HG02588 (cell line): ENCODE data around the gene GPR78.
"Not testable (repeated sequence)": the region's sequence is repeated elsewhere in the genome, so short reads cannot be mapped to it uniquely, and the experiment has no call there.

Experiments
- ATAC-seq: cut with Tn5 transposase; IDR thresholded peaks from one replicate; pipeline ENCODE4 v1.9.1; 2021; ENCODE audit warnings: mild to moderate bottlenecking, moderate library complexity; ENCODE audit not compliant: unreplicated experiment

Gene GPR78

DNA sequence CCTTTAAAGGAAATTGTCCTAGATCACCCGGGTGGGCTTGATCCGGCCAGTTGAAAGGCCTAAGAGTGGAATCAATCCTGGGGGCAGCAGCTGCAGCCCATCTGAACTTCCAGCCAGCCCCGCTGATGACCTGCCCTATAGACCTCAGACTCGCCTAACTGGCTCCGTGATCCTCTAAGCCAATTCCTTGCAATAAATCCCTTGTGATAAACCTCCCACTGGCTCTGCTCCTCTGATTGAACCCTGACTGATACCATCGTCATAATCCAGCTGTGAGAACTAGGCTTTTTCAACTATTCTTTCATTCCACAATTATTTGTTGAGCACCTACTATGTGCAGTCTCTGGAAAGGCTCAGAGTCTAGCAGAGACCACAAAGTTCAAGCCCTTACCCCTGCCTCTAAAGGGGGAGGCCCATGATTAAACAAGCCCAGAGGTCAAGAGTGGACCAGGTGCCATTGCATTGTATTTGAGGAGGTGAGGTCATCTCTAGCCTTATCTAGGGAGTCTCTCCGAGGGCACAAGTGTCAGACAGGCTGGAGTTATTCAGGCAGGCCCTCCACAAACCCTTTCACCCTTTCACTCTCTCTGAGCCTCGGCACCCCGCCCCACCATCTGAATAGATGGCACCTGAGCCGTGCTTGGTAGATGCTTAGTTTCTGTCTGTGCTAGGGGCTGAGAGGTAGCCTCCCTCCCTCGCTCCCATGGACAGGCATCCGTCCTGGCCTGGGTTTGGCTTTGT, 20.5 kb upstream of the GPR78 start:
- no peak for ATAC-seq

DNA sequence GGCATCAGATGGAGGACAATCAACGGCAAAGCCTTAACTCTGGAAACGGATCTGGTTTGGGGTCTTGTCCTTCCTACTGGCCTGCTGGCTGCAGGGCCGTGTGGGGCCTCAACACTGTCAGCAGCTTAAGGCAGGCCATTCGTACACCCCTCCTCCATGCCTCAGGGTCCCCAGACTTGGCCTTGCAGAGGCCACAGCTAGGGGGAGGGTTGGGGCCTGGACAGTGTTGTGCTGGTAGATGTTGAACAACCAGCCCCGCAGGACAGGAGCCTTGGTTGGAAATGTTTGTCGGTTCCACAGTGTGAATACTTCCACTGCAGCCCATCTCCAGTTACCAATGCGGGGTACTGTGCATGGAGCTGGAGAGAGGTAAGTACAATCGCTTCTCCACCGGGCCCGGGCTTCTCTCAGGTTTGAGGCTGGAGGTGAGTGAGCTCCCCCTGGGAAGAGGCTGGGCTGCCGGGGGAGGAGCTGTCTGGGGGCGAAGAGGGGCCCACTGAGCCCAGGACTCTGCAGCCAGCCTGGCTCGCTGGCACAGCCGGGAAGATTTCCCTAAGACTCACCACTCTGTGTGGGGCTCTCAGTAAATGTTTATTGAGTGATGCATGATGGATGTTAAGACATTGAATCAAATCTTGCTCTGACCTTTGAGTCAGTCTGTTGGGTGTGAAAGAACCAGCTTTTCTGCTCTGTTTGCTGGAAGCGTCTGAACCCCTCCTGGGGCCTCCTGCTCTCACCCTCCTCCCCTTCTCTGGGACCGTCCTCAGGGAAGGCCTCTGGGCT, 19.7 kb upstream of the GPR78 start:
- no peak for ATAC-seq

DNA sequence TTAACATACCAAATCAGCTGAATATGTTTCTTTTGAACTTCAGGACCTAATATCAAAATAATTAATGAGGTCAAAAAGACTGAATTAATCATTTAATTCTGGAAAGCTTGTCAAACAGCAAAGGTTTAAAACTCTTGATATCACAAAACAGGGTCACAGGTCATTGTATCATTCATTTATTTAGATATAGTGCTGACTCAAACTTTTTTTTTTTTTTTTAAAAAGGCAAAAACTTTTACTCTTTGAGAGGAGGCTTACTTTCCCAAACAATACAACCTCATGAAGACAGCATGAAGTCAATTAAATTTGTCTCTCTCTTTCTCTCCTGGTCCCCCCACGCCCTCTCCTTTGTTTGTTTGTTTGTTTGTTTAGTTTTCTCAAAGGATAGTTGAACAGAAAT, 15.6 kb upstream of the GPR78 start:
- no peak for ATAC-seq

DNA sequence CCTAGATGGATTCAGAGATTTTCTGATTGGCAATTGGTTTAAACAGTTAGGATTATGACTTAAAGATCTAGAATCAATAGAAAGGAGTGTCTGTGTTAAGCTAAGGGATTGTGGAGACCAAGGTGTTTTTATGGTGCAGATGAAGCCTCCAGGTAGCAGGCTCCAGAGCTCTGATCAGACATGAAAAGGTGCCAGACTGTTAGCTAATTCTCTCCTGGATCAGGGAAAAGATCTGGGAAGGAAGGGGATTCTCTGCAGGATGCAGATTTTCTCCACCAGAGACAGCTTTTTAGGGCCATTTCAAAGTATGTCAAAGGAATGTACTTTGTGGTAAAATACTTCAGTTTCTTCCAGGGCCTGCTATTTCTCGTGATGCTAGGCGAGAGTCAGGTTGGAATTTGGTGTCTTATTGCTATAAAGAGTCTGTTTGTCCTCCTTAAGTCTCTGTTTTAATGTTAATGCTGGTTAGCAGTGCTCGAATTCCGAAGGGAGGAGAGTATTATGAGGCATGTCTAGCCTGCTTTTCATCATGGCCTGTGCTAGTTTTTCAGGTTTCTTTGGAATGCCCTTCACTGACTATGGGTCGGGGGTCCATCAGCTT, 12.0 kb upstream of the GPR78 start:
- no peak for ATAC-seq

DNA sequence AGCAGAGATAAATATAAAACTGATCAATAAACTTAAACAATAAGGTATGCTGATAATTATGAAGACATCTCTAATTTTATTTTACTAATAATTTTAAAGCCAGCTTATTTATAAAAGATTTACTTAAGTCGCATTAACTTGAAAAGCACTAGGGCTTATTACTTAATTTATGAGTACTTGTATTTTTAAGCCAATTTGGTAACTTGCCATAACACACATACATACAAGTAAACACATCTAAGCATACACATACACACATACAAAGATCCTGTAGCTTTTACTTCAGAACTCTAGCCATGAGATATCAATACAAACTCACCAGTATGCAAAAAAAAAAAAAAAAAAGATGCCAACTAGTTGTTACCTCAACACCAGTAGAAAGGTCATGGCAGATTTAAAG, 10.0 kb upstream of the GPR78 start:
- ATAC-seq, result no peak

DNA sequence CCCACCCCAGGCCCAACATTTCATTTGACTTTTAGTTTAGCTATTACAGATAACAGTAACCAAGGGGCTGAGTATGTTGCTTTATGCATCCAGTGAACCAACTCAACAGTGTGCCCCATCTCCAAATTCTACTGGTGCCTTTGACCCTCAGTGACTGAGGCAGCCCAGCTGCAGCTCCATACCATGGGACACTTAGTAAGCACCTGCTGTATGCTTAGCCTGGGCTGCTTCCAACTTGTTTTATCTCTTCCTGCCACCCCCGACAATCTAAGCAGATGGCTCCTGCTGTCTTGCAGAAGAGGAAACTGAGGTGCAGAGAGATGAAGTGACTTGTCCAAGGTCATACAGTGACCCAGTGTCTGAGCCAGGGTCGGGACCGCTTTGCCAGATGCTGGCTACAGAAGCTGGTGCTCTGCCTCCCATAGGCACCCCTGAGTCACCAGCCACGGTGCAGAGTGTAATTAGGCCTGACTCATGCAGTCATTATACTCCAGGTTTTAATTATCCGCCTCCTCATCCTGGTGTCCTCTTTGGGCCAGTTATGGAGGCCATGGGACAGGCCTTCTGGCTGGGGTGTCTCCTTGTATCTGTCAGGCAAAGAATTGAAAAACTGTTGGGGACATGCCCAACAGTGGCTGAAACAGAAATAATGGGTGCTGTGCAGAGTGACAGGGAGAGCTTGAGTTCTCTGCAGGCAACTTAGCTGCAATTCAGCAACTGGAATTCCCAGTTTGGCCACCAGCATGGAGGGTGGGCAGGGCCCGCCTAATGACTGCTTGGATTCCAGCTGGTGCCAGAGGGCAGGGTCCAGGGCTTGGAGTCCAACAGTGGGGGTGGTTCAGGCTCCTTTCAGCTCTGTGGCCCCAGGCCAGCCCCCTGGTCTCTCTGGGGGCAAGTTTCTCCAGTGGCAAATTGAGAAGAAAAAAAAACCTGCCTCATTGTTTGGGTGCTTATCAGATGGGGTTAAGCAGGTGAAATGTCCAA, 8.2 kb upstream of the GPR78 start:
- ATAC-seq, result no peak

DNA sequence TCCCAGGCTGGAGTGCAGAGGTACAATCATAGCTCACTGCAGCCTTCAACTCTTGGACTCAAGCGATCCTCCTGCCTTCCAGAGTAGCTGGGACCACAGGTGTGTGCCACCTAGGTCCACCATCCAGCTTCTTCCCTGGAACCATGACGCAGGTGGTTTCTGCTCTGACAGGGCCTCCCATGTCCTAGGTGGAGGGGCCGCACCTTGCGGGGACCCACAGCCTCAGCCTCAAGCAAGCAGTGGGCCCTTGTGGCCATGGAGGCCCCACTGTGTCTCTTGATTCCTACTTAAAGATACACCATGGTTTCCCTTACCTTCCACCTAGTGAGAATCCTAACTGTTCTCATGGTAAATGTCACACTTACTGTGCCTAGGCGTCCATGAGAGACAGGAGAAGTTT, 6.9 kb upstream of the GPR78 start:
- ATAC-seq, result no peak

DNA sequence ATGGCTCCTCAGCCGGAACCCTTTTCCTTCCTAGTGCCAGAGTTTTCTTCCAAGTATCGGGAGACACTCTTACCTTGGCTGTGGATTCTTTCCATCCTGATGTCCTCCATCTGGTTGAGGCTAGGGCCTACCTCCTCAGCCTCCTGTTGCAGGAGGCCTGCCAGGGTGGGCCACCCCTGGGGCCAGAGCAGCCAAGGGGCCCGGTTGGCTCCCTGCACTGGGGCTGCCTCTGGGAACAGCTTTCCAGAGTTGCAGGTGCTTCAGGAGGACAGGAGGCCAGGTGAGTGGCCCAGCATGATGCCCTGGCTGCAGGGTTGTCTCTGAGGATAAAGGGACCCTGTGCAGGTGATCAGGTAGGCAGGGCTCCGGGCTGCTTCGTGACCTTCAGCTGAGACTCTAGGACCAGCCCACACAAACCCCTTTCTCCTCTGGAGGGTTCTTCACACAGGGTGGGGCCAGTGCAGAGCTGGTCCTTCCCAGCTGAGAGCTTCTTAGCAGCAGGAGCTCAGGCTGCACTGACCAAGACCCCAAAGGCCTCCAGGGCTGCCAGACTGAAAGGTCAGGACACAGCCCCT, 5.3 kb upstream of the GPR78 start:
- ATAC-seq, result no peak

DNA sequence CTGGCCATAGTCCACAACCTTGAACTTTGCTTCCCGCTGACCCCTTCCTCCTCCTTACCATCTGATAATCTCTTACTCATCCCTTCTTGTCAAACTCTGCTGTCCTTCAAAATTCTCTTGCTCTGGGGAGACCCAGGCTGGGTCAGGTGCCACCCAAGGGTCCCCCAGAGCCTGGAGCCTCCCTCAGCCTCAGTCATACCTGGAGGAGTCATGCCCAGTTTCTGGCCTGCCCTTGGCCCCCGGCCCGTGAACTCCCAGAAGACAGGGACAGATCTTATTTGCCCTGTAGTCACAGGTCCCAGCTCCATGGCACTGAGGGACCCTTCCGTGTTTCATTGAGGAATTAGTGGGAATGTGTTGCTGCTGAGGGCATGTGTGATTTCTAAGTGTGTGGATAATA, 4.7 kb upstream of the GPR78 start:
- no peak for ATAC-seq

DNA sequence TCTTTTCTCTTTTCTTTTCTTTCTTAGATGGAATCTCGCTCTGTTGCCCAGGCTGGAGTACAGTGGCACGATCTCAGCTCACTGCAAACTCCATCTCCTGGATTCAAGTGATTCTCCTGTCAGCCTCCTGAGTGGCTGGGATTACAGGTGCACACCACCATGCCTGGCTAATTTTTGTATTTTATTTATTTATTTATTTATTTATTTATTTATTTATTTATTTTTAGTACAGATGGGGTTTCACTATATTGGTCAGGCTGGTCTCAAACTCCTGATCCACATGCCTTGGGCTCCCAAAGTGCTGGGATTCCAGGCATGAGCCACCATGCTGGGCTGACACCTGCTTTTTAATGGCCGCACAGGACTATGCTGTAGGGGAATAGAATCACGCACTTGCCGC, 3.6 kb upstream of the GPR78 start:
- not testable (repeated sequence) for ATAC-seq

DNA sequence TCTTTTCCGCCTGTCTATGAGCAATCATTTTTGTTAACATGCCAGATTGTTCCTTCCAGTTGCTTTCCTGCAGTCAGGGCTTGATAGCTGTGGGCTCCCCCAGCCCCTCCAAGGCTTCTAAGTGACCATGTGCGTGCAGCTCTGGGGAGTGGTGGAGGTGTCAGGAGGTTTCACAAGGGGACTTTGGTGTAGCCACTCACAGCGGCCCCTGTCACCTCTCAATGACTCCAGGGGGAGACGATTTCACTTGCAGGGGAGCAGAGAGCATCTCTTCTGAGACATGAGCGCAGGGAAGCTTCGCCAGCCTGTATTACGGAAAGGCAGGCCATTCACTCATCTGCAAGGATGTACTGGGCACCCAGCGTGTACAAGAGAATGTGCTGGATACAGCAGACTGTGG, 3.1 kb upstream of the GPR78 start:
- ATAC-seq, result no peak

DNA sequence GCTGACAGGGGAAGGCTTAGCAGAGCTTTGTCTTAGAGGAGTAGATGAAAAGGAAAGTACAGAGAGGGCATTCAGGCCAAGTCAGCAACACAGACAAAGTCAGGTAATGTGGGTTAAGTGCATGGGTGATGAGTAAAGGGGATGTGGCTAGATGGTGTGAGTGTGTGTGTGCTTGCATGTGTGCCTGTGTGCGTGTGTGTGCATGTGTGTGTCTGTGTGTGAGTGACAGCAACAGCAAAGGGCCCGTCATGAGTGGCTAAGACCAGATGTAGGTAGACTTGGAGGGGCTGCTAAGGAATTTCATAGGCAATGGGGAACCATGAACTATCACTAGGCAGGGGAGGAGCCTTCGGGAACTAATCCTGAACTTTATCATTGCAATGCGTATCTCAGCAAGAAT, 2.2 kb upstream of the GPR78 start:
- ATAC-seq, result no peak

DNA sequence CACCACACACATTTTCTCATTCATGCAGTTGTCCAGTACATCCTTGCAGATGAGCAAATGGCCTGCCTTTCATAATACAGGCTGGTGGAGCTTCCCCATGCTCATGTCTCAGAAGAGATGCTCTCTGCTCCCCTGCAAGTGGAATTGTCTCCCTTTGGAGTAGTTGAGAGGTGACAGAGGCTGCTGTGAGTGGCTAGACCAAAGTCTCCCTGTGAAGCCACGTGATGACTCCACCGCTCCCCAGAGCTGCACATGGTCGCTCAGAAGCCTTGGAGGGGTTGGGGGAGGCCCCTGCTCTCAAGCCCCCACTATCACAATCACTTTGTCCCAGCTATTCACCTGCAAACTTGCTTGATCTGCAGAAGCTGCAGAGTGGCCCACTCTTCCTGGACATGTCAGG, 1.5 kb upstream of the GPR78 start:
- no peak for ATAC-seq

DNA sequence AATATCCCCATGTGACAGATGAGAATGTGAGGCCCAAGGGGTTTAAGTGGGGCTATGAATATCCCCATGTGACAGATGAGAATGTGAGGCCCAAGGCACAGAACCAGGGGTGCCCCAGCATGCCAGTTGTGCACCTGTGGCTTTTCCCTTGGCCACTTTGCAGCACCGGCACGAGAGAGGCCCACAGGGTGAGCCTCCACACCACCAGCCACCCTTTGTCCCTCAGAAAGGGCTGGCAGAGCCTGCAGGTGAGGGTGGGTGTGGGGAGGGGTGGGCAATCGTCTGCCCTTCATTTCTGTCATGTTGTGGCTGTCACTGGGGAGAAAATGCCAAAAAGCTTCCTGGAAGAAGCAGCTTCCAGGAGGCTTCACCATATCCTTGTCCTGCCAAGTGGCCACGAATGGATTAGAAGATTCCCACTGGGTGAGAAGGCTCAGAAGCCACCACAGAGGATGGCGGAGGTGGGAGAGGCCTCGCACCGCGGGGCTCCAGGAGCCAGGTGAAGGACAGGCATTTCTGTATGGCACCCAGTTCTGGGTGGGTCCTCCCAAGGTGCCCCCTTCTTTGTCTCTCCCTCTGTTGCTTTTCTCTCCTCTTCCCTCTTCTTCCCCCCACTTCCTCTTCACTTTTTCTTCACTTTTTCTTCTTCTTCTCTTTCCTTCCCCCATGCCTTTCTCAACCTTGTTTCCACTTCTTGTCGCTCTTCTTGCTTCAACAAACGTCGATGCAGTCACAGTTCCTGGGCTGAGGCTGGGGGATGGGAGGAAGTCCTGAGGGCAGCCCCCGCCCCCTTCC, 469 bp upstream of the GPR78 start:
- ATAC-seq, result no peak

DNA sequence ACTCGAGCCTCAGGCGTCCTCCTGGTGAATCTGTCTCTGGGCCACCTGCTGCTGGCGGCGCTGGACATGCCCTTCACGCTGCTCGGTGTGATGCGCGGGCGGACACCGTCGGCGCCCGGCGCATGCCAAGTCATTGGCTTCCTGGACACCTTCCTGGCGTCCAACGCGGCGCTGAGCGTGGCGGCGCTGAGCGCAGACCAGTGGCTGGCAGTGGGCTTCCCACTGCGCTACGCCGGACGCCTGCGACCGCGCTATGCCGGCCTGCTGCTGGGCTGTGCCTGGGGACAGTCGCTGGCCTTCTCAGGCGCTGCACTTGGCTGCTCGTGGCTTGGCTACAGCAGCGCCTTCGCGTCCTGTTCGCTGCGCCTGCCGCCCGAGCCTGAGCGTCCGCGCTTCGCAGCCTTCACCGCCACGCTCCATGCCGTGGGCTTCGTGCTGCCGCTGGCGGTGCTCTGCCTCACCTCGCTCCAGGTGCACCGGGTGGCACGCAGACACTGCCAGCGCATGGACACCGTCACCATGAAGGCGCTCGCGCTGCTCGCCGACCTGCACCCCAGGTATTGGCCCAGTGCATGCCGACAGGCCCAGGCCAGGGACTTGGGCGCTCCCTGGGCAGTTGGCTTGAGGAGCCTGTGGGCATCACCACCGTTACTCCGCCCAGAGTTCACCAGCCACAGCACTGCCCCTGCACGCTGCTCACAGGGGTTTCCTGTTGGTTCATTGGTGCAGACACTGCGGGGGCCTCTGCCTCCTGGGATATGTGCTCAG, 1.1 kb downstream of the GPR78 start:
- no peak for ATAC-seq

DNA sequence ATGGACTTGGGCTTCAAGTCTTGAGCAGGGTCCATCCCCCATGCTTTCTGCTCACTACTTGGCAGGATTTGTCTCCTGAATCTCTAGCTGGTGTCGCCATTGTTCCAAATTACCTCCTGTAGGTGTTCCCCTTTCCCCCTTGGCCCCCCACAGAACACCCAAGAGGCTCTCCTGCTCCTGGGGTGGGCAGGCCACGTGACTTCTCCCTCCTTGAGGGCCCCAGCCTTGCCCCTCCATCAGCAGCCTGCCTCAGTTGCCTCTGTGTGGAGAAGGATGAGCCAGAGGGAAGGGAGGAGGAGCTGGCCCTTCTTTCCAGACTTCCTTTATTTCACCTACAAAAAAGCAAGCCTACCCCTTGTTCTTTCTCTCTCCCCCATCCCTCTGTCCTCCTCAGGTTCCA, 1.8 kb downstream of the GPR78 start:
- no peak for ATAC-seq

DNA sequence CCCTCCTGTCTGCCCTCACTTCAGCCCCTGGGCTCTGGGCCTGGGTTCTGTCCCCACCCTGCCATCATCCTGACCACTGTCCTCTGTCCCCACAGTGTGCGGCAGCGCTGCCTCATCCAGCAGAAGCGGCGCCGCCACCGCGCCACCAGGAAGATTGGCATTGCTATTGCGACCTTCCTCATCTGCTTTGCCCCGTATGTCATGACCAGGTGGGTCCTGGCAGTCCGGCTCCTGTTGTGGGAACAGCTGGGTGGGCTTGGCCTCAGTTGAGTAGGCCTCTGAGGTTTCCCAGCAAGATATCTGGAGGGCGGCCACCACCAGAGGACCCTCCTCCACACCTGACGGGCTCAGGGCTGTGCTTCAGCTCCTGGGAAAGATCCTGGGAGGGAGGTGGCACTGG, 2.2 kb downstream of the GPR78 start:
- no peak for ATAC-seq

DNA sequence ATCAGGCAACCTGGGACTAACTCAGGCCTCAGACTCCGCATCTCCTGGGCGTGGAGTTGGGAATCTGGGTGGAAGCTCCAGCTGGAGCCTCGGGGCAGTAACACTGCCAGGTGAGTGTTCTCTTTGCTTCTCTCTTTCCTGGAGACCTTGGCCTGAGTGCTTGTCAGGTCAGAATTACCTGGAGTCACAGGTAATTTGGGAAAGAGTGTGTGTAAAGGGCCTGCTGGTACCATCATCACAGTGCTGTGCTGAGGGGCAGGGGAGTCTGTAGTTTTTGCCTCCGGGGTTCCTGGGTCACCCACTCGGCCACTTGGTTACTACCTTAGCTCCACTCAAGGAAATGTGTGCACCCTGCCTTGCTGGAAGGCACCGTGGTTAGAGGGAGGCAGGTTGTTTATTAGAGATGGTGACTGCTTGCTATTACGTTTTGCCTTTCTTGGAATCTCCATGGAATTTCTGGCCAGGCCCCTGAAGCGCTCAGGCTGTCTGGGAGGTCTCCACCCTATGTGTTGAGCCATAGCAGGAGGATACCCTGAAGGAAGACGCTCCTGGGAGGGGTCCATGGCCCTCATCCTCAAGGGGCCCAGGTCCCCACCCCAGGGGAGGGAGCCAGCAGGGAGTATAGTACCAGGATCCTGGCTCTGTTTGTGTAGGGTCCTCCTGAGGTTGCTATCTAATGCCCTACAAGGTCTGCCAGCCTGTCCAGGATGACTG, 2.9 kb downstream of the GPR78 start:
- ATAC-seq, result no peak

DNA sequence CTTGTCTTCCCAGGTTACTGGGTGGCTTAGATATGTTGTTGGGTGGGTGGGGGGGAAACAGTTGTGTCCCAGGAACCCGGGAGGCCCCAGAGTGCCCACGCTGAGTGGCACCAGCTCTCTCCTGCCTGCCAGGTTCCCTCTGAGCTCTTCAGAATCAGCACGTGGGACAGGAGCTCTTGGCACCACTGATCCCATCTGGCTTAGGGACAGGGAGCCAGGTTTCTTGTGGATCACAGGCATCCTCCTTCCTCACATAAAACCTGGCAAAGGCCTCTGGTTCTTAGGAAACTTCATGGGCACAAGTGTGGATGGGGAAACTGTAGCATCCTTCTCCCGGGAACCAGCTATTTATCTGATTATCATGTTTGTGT, 3.4 kb downstream of the GPR78 start:
- no peak for ATAC-seq
